Thyroid gland (tissue), 4 donors: ENCODE measurements around the gene KCNQ4.

Experiments
- POLR2A ChIP-seq, 2 donors: fragments of 450-650 bp; IDR thresholded peaks; one replicate each; pipeline ENCODE4 v1.6.1; 2017; ENCODE audit warnings: antibody characterized with exemption in 2 of 2, mild to moderate bottlenecking in 2 of 2, moderate library complexity in 1 of 2
- TF ChIP-seq, protein P1 (sequence below), 6 experiments: fragments of 200-600 bp in 3 of 6; fragments of 450-650 bp in 3 of 6; sonication (generic) in 3 of 6; IDR thresholded peaks; one replicate each; pipeline ENCODE4 v1.5.1; 2016 to 2019; ENCODE audit warnings: antibody characterized with exemption in 6 of 6, mild to moderate bottlenecking in 2 of 6, inconsistent platforms in 1 of 6, moderate library complexity in 1 of 6

DNA sequence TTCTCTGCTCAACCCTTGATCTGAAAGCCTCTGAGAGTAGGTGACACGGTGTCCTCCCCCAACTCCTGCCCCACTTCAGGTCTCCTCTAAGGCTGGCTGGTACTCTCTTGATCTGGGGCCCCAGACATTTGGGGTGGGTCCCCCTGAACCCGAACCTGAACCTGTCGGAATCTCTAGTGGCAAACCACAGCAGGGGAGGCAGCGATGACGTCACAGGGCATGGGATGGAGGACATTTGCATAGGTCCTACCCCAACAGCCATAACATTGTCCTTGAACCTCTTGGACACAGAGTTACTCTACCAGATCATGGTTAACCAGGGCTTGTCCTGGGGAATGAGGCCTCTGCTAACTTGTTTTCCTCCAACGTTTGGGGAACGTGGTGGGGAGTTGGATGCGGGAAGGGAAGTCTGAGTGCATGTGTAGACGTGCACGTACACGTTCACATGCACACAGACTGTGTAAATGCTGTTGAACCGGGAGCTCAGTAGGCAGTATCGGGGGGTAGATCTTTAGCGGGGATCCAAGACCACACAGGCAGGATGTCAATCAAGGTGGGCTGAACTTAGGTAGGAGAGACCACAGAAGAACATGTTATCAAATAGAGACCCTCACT is 46.2 kb downstream of the KCNQ4 start:
- TF ChIP-seq, protein P1, sequence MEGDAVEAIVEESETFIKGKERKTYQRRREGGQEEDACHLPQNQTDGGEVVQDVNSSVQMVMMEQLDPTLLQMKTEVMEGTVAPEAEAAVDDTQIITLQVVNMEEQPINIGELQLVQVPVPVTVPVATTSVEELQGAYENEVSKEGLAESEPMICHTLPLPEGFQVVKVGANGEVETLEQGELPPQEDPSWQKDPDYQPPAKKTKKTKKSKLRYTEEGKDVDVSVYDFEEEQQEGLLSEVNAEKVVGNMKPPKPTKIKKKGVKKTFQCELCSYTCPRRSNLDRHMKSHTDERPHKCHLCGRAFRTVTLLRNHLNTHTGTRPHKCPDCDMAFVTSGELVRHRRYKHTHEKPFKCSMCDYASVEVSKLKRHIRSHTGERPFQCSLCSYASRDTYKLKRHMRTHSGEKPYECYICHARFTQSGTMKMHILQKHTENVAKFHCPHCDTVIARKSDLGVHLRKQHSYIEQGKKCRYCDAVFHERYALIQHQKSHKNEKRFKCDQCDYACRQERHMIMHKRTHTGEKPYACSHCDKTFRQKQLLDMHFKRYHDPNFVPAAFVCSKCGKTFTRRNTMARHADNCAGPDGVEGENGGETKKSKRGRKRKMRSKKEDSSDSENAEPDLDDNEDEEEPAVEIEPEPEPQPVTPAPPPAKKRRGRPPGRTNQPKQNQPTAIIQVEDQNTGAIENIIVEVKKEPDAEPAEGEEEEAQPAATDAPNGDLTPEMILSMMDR (IDR thresholded peaks at IDR 0.05): no peak
- no peak for TF ChIP-seq POLR2A (IDR thresholded peaks at IDR 0.05)
